GM13977 (cell line): ENCODE results near the gene FAM3C.
A peak's percentile ranks its signal among the peaks of the same experiment; 100 is the strongest.

Experiments
- DNase-seq: peaks from one replicate; pipeline ENCODE4 v3.0.0; 2012; ENCODE audit warnings: low spot score
- CTCF ChIP-seq: IDR thresholded peaks from 2 replicates; pipeline ENCODE4 v1.5.1; 2012; ENCODE audit warnings: mild to moderate bottlenecking, control low read depth; ENCODE audit not compliant: insufficient read depth; ENCODE audit errors: extremely low read depth, missing control alignments
- in situ Hi-C: fragments of 300-500 bp; cut with MboI; formaldehyde crosslinking; loops from one replicate; pipeline ENCODE4 v1.12.0; 2022; ENCODE audit warnings: low sequenced_read_pairs, low pct_unique_long_range_greater_than_20kb, mixed read lengths, inconsistent platforms; ENCODE audit not compliant: unreplicated experiment

FAM3C gene

GRCh38 chr7:121373177-121373576 is 22.9 kb downstream of the FAM3C start:
- TF ChIP-seq CTCF, result no peak
- no peak for DNase-seq
- in situ Hi-C loops, result loop anchor here (10.0 to 25.0 kb wide), 2 partner anchors 172 to 614 kb away; no protein-coding TSS in a partner anchor

- TF ChIP-seq CTCF, result no peak
- peak; percentile 42 for DNase-seq
- in situ Hi-C loops, result loop anchor here (10.0 to 25.0 kb wide), 2 partner anchors 172 to 615 kb away; no protein-coding TSS in a partner anchor
Observed at GRCh38 chr7:121372376-121373010, 23.6 kb downstream of the FAM3C start.

GRCh38 chr7:121371883-121372282 is 24.2 kb downstream of the FAM3C start:
- TF ChIP-seq CTCF, result no peak
- in situ Hi-C loops, result loop anchor here (10.0 to 25.0 kb wide), 2 partner anchors 173 to 615 kb away; no protein-coding TSS in a partner anchor
- no peak for DNase-seq

- no peak for DNase-seq
- in situ Hi-C loops, result loop anchor here (10.0 to 25.0 kb wide), 2 partner anchors 173 to 616 kb away; no protein-coding TSS in a partner anchor
- no peak for TF ChIP-seq CTCF
Observed at GRCh38 chr7:121371367-121371766, 24.7 kb downstream of the FAM3C start.

- in situ Hi-C loops, result loop anchor here (25.0 kb wide), 1 partner anchor 618 kb away; no protein-coding TSS in a partner anchor
- no peak for TF ChIP-seq CTCF
- DNase-seq, result peak; percentile 11
Observed at GRCh38 chr7:121369462-121369861, 26.6 kb downstream of the FAM3C start.

GRCh38 chr7:121366852-121367431 is 29.2 kb downstream of the FAM3C start:
- TF ChIP-seq CTCF, result peak; percentile 62
- peak; percentile 25 for DNase-seq
- in situ Hi-C loops, result loop anchor here (25.0 kb wide), 1 partner anchor 620 kb away; no protein-coding TSS in a partner anchor
